Measurements from ENCODE around the gene RTP2. TPM values are rescaled to one million over a fixed set of nuclear protein-coding genes. Genes with fewer than 3 reads are reported as not detected.

RTP2 gene
- total RNA-seq, 4 donors from 2014 or later = not detected

DNA sequence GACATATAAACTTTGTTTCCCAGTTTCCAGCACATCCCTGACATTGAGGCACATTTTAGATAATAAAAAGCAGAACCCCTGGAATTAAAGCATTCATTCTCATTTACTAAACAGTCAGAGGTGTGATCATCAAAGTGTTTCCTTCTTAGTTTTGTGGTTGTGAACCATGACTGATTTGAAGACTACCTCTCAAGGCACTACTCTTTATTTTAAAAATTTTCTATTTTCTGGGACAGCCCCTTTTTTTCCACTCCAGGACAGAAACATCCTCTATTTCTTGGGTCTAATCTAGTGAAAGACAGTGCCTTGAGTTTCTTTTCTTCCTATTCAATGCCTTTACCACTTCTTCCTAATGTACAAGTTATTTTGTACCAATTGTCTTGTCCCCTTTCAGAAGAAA lies 37.3 kb downstream of the RTP2 start:
- no peak for TF ChIP-seq POLR2A (IDR thresholded peaks at IDR 0.05)
- TF ChIP-seq POLR2AphosphoS5 (IDR thresholded peaks at IDR 0.05) = no peak
- TF ChIP-seq EP300 (IDR thresholded peaks at IDR 0.05) = no peak
- TF ChIP-seq, protein P1, sequence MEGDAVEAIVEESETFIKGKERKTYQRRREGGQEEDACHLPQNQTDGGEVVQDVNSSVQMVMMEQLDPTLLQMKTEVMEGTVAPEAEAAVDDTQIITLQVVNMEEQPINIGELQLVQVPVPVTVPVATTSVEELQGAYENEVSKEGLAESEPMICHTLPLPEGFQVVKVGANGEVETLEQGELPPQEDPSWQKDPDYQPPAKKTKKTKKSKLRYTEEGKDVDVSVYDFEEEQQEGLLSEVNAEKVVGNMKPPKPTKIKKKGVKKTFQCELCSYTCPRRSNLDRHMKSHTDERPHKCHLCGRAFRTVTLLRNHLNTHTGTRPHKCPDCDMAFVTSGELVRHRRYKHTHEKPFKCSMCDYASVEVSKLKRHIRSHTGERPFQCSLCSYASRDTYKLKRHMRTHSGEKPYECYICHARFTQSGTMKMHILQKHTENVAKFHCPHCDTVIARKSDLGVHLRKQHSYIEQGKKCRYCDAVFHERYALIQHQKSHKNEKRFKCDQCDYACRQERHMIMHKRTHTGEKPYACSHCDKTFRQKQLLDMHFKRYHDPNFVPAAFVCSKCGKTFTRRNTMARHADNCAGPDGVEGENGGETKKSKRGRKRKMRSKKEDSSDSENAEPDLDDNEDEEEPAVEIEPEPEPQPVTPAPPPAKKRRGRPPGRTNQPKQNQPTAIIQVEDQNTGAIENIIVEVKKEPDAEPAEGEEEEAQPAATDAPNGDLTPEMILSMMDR (IDR thresholded peaks at IDR 0.05) = no peak
- H3K27ac ChIP-seq = no peak overlapping the region
- H3K9me3 ChIP-seq = no peaks in the 10 kb centered on the region
- H3K4me3 ChIP-seq = no peak overlapping the region
- no peaks in the 10 kb centered on the region for H3K36me3 ChIP-seq
- H3K4me1 ChIP-seq = no peaks in the 10 kb centered on the region
- peaks cover 22% of the 10 kb centered on the region for H3K27me3 ChIP-seq
- DNase-seq (ENCODE audit: low spot score in 2 of 2) = no peak

DNA sequence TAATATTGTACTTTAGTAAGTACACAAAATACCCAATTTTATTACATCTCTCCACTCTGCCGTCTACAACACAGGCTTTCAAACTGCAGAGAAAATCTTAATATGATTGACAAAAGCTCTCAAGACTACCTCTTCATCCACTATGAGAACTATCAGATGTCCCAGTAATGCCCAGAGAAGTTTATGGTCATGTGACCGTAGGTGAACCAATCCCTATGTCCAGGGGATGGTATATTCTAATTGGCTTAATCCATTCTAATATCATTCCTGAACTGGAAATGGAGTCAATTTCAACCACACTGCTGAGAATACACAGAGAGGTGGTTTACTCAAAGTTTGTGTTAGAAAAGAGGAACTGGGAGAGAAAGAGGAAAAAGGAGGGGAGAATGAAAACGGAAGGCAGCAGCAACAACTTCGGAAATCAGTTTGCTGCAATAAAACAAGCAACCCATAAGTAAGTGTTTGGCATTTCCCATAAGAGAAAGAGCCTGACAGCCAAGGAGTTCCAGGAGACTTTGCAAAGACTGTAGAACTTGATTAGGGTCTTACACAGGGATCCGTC lies 39.4 kb downstream of the RTP2 start:
- H3K36me3 ChIP-seq = no peaks in the 10 kb centered on the region
- 75% methylated on average over 5 of the region's 5 CpGs for WGBS
- H3K4me3 ChIP-seq = no peak overlapping the region
- H3K27me3 ChIP-seq = peaks cover 6% of the 10 kb centered on the region
- no peaks in the 10 kb centered on the region for H3K4me1 ChIP-seq
- H3K9me3 ChIP-seq = no peaks in the 10 kb centered on the region
- no peak for DNase-seq (ENCODE audit: low spot score in 2 of 2)
- H3K27ac ChIP-seq = no peak overlapping the region
- TF ChIP-seq, protein P1 (IDR thresholded peaks at IDR 0.05) = no peak
- TF ChIP-seq POLR2A (IDR thresholded peaks at IDR 0.05) (no peak), POLR2AphosphoS5 (IDR thresholded peaks at IDR 0.05) (no peak), EP300 (IDR thresholded peaks at IDR 0.05) (no peak)

DNA sequence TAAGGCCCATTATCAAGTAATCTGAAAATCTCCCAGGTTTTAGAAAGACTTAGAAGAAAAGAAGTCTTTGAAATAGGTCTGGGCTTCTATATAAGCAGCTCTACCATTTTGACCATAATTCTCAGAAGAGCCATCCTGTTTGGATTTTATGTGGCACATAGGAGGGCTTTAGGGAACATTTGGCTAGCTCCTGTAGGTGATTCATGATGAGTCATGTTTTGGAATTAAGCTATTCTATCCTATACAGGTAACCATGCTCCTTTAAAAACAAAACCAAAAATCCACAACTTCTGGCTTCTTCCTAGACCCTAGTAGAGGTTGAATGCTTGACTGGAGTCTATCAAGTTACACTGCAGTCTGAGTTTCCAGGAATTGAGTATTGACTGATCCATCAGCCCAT lies 41.1 kb downstream of the RTP2 start:
- H3K27ac ChIP-seq = no peak overlapping the region
- no peaks in the 10 kb centered on the region for H3K4me1 ChIP-seq
- H3K36me3 ChIP-seq = no peaks in the 10 kb centered on the region
- no peaks in the 10 kb centered on the region for H3K9me3 ChIP-seq
- TF ChIP-seq POLR2AphosphoS5 (IDR thresholded peaks at IDR 0.05) (no peak), EP300 (IDR thresholded peaks at IDR 0.05) (no peak), POLR2A (IDR thresholded peaks at IDR 0.05) (no peak)
- TF ChIP-seq, protein P1 (IDR thresholded peaks at IDR 0.05) = no peak
- DNase-seq (ENCODE audit: low spot score in 2 of 2) = no peak
- H3K27me3 ChIP-seq = peaks cover 4% of the 10 kb centered on the region
- no peak overlapping the region for H3K4me3 ChIP-seq

GRCh38 chr3:187651282-187651681 lies 51.1 kb downstream of the RTP2 start:
- WGBS = 59% methylated on average over 2 of the region's 2 CpGs
- no peaks in the 10 kb centered on the region for H3K4me1 ChIP-seq
- TF ChIP-seq POLR2AphosphoS5 (IDR thresholded peaks at IDR 0.05) (no peak), EP300 (IDR thresholded peaks at IDR 0.05) (no peak), POLR2A (IDR thresholded peaks at IDR 0.05) (no peak)
- TF ChIP-seq, protein P1 (IDR thresholded peaks at IDR 0.05) = no peak
- H3K4me3 ChIP-seq = no peak overlapping the region
- no peak overlapping the region for H3K27ac ChIP-seq
- H3K36me3 ChIP-seq = no peaks in the 10 kb centered on the region
- DNase-seq (ENCODE audit: low spot score in 2 of 2) = no peak
- H3K27me3 ChIP-seq = peaks cover 9% of the 10 kb centered on the region
- H3K9me3 ChIP-seq = no peaks in the 10 kb centered on the region

Other genes with a start within 250 kb of the RTP2 start
- 1 to 10 TPM in 1 of 4 donors, not detected in 3; 4.8 TPM for gene SST, start 32.2 kb downstream of the RTP2 start, total RNA-seq
- gene BCL6, start 42.9 kb upstream of the RTP2 start, total RNA-seq = 100 to 1,000 TPM; 203 to 661 (median 285) TPM

Measured in suprapubic skin (tissue), 4 donors.